SK-N-SH (cell line): Measurements from ENCODE around the gene AGBL4.

Experiments used
- POLR2AphosphoS5 ChIP-seq: IDR thresholded peaks from 2 replicates; pipeline ENCODE4 v1.6.1; 2012; ENCODE audit warnings: low read depth, low read length
- SMC3 ChIP-seq: IDR thresholded peaks from 2 replicates; pipeline ENCODE4 v1.6.1; 2012; ENCODE audit warnings: low read depth, low read length, improper control_type of control experiment
- TF ChIP-seq, protein P1 (sequence below): fragments of 200-600 bp; sonication (generic); IDR thresholded peaks from 2 replicates; pipeline ENCODE4 v1.6.1; 2017; ENCODE audit warnings: antibody characterized with exemption, mild to moderate bottlenecking, moderate library complexity
- TF ChIP-seq, protein P2 (sequence below): fragments of 150-350 bp; IDR thresholded peaks from 2 replicates; pipeline ENCODE4 v1.6.1; 2017; ENCODE audit warnings: antibody characterized with exemption, low read length, low read depth, borderline replicate concordance
- TF ChIP-seq, protein P3 (sequence below): IDR thresholded peaks from 2 replicates; pipeline ENCODE4 v1.4.0; 2012; ENCODE audit warnings: low read depth, borderline replicate concordance

DNA sequence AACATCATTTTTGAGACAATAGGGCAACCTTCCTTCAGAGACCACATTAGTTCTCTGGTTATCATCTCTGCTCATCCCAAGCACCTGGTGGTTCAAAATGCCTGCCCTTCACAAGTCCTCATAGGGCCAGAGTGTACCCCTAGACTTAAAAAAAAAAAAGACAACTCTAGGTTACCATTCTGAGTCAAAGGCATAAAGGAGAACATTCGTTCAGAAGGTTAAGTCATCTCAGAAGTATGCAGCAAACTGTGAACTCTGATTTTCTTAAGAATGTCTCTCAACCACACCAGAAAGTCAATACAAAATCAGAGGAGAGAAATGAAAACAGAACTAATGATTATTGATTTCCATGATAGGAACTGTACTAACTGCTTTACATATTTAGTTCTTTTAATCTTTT, 1237.9 kb downstream of the AGBL4 start:
- TF ChIP-seq POLR2AphosphoS5 (no peak), SMC3 (no peak)
- TF ChIP-seq, protein P1, sequence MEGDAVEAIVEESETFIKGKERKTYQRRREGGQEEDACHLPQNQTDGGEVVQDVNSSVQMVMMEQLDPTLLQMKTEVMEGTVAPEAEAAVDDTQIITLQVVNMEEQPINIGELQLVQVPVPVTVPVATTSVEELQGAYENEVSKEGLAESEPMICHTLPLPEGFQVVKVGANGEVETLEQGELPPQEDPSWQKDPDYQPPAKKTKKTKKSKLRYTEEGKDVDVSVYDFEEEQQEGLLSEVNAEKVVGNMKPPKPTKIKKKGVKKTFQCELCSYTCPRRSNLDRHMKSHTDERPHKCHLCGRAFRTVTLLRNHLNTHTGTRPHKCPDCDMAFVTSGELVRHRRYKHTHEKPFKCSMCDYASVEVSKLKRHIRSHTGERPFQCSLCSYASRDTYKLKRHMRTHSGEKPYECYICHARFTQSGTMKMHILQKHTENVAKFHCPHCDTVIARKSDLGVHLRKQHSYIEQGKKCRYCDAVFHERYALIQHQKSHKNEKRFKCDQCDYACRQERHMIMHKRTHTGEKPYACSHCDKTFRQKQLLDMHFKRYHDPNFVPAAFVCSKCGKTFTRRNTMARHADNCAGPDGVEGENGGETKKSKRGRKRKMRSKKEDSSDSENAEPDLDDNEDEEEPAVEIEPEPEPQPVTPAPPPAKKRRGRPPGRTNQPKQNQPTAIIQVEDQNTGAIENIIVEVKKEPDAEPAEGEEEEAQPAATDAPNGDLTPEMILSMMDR: no peak
- TF ChIP-seq, protein P2, sequence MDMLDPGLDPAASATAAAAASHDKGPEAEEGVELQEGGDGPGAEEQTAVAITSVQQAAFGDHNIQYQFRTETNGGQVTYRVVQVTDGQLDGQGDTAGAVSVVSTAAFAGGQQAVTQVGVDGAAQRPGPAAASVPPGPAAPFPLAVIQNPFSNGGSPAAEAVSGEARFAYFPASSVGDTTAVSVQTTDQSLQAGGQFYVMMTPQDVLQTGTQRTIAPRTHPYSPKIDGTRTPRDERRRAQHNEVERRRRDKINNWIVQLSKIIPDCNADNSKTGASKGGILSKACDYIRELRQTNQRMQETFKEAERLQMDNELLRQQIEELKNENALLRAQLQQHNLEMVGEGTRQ: no peak
- TF ChIP-seq, protein P3, sequence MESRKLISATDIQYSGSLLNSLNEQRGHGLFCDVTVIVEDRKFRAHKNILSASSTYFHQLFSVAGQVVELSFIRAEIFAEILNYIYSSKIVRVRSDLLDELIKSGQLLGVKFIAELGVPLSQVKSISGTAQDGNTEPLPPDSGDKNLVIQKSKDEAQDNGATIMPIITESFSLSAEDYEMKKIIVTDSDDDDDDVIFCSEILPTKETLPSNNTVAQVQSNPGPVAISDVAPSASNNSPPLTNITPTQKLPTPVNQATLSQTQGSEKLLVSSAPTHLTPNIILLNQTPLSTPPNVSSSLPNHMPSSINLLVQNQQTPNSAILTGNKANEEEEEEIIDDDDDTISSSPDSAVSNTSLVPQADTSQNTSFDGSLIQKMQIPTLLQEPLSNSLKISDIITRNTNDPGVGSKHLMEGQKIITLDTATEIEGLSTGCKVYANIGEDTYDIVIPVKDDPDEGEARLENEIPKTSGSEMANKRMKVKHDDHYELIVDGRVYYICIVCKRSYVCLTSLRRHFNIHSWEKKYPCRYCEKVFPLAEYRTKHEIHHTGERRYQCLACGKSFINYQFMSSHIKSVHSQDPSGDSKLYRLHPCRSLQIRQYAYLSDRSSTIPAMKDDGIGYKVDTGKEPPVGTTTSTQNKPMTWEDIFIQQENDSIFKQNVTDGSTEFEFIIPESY: no peak
